NOMO-1 (cell line): ENCODE measurements around the gene SEZ6L.
A peak's percentile ranks its signal among the peaks of the same experiment; 100 is the strongest.
"Not testable (repeated sequence)": the region's sequence is repeated elsewhere in the genome, so short reads cannot be mapped to it uniquely, and the experiment has no call there.

Experiments used
- DNase-seq, 2 experiments: peaks; one replicate each; lab custom pipeline; 2025; ENCODE audit not compliant: unreplicated experiment in 2 of 2; lab: John Stamatoyannopoulos, UW

Gene SEZ6L

DNA sequence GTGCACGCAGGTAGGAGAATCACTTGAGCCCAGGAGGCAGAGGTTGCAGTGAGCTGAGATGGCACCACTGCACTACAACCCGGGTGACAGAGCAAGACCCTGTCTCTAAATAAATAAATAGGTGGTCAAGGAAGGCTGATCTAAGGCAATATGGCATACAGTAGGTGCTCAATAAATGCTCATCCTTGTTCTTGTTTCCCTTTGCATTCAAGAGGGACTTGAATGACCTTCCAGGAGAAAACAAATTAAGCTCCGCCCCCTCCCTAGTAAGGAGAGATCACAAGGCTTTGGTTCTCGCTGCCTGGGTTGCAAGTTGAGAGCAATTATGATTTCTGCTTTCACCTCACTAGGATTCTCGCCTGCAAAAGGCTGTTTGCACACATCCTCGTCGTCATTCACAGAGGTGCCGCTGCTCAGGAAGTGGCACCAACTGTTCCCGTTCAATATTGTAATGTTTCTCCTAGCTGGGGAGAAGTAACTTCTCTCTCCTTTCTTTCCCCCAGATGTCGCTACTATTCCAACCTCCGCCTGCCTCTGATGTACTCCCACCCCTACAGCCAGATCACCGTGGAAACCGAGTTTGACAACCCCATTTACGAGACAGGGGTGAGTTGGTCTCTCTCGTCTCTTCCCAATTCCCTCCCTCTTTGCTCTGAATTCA lies 208.0 kb downstream of the SEZ6L start:
- DNase-seq, result peak; percentile 11 to 18

GRCh38 chr22:26380072-26380830 lies 211.0 kb downstream of the SEZ6L start:
- DNase-seq, result no peak

DNA sequence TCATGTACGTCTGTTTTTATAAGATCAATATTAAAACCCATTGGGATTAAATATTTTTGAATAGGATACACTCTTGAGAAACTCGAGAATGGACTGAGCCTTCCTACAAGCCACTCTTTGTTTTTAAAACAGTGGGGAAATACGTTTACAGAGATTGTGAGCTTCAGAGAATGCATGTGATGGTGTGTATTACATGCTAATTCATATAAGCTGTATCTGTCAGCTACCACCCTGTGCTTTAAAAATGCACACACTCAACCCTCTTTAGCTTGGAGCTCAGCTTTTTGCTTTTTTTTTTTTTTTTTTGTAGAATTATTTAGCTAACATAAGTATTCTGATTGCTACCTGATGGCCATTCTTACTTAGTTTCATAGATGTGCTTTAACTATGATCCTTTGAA lies 213.5 kb downstream of the SEZ6L start:
- DNase-seq, result no peak

DNA sequence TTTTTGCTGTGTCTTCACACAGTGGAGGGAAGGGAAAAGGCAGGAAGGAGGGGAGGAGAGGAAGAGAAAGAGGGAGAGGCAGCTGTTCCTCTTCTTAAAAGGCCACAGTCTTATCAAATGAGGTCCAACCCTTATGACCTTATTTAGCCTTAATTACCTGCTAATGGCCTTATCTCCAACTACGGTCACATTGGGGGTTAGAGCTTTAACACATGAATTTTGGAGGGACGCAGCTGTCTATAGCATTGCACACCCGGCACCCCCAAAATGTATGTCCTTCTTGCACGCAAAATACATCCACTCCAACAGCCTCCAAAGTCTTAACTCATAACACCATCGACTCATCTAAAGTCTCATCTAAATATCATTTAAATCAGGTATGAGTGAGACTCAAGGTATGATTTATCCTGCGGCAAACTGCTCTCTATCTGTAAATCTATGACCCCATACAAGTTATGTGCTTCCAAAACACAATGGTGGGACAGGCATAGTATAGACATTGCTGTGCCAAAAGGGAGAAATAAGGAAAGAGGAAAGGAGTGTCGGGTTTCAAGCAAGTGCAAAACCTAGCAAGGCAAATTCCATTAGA lies 214.8 kb downstream of the SEZ6L start:
- no peak for DNase-seq

DNA sequence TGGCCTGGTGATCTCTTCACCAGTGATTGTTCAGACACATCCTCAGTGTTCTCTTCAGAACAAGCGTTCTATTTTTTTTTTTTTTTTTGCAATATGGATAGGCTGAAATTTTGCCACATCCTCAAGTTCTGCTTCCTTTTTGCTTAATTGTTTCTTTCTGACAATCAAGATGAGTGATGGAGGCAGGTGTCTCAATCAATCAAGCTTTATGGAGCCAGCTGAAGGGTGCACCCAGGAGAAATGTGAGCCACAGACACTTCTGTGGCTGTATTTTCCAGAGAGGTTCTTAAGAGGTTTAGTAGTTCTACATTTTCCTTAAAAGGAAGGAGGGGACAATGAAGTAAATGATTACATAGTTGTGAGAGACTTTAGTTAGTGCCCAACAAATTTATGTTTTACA lies 215.9 kb downstream of the SEZ6L start:
- peak in 1 of 2 experiments; percentile 27 for DNase-seq

GRCh38 chr22:26389125-26389524 lies 219.9 kb downstream of the SEZ6L start:
- no peak for DNase-seq

GRCh38 chr22:26391091-26391490 lies 221.8 kb downstream of the SEZ6L start:
- no peak for DNase-seq

- no peak for DNase-seq
Measured at GRCh38 chr22:26391623-26392022, 222.4 kb downstream of the SEZ6L start.

GRCh38 chr22:26393929-26394328 lies 224.7 kb downstream of the SEZ6L start:
- DNase-seq, result no peak

- no peak for DNase-seq
Measured at GRCh38 chr22:26394777-26395176, 225.5 kb downstream of the SEZ6L start.

DNA sequence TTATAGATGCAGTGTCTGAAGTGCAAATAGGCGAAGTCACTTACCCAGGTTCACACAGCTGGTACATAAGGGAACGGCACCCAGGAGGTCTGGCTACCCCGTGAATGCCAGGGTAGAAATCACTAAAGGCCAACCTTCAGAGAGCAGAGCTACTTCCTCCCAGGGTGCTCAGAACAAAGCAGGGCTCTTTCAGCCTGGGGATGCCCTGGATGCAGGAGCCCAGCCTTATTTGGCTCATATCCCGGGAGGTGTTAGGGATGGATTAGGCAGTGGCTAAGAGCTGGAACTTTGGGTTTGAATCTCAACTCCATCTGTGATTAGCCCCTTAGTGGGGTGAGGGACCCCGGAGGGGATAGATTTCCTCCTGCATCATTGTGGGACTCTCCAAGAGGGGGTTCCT lies 226.7 kb downstream of the SEZ6L start:
- no peak for DNase-seq

- DNase-seq, result peak; percentile 31 to 45
Measured at GRCh38 chr22:26398741-26399153, 229.5 kb downstream of the SEZ6L start.

GRCh38 chr22:26399289-26399688 lies 230.0 kb downstream of the SEZ6L start:
- DNase-seq, result no peak

- DNase-seq, result no peak
Measured at GRCh38 chr22:26401726-26402125, 232.5 kb downstream of the SEZ6L start.

DNA sequence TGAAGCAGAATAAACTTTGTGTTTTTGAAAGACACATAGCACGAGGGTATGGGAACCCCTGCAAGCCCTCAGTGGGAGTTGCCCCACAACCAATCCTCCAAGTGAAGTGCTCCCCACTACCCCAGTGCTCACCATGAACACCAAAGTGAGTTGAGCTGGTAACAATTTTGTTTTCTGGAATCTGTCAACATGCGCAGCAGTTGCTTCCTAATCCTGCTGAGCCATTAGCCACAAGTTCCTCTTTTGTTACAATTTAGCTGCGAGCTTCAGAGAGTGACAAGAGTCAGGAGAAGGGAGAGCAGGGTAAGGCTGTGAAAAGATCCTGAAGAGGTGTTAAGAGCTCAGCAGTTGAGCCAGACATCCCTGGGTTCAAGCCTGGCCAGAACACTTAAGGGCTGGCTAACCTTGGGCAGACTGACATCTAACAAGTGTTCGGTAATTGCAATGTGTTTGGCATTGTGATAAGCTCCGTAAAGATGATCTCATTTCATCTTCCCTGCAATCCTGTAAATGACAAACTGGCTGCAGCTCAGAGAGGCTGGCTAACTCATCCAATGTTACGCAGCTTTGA lies 235.7 kb downstream of the SEZ6L start:
- peak; percentile 52 to 87 for DNase-seq

GRCh38 chr22:26406118-26406517 lies 236.9 kb downstream of the SEZ6L start:
- DNase-seq, result no peak

DNA sequence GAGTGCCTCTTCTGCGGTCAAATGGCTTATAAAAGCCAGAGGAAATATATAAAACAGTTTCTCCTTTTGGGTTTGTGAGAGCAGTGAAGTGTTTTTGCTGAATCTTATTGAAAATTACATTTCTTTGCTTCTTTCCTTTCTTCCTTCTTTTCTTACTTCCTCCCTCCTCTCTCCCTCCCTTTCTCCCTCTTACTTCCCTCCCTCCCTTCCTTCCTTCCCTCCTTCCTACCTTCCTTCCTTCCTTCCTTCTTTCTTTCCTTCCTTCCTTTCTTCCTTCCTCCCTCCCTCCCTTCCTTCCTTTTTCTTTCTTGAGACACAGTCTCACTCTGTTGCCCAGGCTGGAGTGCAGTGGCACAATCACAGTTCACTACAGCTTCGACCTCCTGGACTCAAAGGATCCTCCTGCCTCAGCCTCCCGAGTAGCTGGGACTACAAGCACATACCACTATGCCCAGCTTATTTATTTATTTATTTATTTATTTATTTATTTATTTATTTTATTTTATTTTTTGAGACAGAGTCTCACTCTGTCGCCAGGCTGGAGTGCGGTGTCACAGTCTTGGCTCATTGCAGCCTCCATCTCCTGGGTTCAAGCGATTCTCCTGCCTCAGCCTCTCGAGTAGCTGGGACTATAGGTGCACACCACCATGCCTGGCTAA lies 239.4 kb downstream of the SEZ6L start:
- DNase-seq, result not testable (repeated sequence)

GRCh38 chr22:26409719-26410335 lies 240.6 kb downstream of the SEZ6L start:
- DNase-seq, result no peak

- DNase-seq, result no peak
Measured at GRCh38 chr22:26410386-26410785, 241.1 kb downstream of the SEZ6L start.

- no peak for DNase-seq
Measured at GRCh38 chr22:26414347-26414746, 245.1 kb downstream of the SEZ6L start.

DNA sequence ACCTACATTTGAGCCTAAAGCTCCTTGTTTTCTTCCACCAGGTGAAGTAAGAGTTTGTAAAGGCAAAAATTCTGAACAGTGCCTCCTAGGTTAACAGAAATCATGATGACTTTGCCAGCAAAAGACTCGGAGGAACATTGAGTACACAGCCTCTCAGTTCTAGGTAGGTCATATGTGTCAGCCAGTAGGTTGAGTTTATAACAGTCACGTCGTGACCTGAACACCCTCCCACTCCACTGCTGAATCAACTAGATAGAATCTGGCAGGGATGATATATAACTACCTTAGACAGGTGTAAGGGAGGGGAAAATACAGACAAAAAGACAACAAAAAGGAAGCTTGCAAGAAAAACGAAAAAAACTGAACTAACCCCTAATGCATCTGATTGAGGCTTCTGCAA lies 247.0 kb downstream of the SEZ6L start:
- DNase-seq, result no peak
